NCI-H345 treated with DMSO at 0.1 percent for 48 hours (cell line): ENCODE measurements around the gene TEX11.
"Not testable (repeated sequence)": the region's sequence is repeated elsewhere in the genome, so short reads cannot be mapped to it uniquely, and the experiment has no call there.

Experiments
- DNase-seq: peaks from one replicate; lab custom pipeline; 2025; ENCODE audit not compliant: unreplicated experiment; lab: John Stamatoyannopoulos, UW

Gene TEX11

DNA sequence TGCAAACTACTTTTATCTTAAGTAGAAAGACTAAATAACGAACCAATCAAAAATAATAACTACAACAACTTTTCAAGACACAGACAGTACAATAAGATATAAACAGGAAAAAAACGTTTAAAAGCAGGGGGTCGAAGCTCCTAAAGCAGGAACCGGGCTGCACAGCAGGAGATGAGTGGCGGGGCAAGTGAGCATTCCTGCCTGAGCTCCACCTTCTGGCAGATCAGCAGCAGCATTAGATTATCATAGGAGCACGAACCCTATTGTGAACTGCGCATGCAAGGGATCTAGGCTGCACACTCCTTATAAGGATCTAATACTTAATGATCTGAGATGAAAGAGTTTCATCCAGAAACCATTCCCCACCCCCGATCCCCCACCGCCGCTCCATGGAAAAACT, 146.2 kb downstream of the TEX11 start:
- no peak for DNase-seq

DNA sequence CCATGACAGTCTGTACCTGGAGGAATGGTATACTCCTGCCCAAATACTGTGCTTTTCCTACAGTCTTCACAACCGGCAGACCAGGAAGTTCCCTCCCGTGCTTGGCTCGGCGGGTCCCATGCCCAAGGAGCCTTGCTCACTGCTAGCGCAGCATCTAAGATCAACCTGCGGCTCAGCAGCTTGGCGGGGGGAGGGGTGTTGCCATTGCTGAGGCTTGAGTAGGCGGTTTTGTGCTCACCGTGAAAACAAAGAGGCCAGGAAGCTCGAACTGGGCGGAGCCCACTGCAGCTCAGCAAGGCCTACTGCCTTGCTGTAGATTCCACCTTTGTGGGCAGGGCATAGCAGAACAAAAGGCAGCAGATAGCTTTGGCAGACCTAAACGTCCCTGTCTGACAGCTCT, 152.7 kb downstream of the TEX11 start:
- DNase-seq, result no peak

DNA sequence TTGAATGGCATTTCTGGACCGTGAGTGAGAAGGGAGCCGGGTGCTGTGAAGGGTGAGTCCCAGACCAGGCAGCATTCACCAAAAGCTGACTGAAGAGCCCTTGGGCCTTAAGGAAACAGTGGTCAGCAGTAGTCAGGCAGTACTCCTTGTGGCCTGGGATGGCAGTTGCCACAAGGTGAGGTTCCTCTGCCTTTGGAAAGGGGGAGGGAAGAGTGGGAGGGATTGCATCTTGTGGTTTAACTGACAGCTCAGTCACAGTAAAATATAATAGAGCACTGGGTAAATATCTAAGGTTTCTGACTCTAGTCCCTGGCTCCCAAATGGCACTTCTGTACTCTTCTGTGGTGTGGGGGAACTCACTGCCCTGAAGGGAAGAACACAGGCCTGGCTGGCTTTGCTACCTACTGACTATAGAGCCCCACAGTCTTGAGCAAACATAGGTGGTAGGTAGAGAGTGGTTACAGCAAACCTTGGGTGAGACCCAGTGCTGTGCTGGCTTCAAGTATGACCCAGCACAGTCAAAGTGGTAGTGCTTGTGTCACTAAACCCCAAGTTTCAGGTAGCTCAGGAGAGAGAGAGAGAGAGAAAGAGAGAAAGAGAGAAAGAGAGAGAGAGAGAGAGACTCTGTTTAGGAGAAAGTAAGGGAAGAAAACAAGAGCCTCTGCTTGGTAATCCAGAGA, 154.2 kb downstream of the TEX11 start:
- no peak for DNase-seq

DNA sequence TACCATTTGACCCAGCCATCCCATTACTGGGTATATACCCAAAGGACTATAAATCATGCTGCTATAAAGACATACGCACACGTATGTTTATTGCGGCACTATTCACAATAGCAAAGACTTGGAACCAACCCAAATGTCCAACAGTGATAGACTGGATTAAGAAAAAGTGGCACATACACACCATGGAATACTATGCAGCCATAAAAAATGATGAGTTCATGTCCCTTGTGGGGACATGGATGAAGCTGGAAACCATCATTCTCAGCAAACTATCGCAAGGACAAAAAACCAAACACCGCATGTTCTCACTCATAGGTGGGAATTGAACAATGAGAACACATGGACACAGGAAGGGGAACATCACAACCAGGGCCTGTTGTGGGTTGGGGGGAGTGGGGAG, 174.7 kb downstream of the TEX11 start:
- not testable (repeated sequence) for DNase-seq

DNA sequence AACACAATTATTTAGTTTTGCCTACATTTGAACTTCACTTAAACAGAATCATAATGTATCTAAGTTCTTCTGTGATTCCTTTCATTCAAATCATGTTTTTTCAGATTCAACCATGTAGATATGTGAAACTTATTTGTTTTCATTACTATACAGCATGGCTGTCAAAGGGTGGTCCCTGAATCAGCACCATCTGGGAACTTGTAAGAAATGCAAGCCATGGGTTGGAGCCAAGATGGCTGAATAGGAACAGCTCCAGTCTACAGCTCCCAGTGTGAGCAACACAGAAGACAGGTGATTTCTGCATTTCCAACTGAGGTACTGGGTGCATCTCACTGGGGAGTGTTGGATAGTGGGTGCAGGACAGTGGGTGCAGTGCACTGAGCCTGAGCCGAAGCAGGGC, 180.6 kb downstream of the TEX11 start:
- DNase-seq, result not testable (repeated sequence)

DNA sequence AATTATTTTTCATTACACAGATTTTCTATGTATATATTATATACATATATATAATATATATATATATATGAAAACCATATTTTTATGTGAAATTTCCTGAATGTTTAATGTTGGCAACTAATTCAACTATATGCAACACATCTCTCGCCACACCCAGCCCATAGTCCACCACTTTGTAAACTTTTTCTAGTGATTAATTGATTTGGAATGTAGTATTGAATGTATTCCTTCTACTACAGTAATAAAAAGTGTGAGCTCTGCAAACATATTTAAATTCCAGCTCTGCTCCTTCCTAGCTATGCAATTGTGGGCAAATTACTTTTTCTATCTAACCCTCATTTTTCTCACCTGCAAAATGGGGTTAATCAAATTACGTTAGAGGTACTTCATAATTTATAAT, 187.8 kb downstream of the TEX11 start:
- DNase-seq, result no peak

DNA sequence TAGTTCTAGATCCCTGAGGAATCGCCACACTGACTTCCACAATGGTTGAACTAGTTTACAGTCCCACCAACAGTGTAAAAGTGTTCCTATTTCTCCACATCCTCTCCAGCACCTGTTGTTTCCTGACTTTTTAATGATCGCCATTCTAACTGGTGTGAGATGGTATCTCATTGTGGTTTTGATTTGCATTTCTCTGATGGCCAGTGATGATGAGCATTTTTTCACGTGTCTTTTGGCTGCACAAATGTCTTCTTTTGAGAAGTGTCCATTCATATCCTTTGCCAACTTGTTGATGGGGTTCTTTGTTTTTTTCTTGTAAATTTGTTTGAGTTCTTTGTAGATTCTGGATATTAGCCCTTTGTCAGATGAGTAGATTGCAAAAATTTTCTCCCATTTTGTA, 197.2 kb downstream of the TEX11 start:
- DNase-seq, result not testable (repeated sequence)

DNA sequence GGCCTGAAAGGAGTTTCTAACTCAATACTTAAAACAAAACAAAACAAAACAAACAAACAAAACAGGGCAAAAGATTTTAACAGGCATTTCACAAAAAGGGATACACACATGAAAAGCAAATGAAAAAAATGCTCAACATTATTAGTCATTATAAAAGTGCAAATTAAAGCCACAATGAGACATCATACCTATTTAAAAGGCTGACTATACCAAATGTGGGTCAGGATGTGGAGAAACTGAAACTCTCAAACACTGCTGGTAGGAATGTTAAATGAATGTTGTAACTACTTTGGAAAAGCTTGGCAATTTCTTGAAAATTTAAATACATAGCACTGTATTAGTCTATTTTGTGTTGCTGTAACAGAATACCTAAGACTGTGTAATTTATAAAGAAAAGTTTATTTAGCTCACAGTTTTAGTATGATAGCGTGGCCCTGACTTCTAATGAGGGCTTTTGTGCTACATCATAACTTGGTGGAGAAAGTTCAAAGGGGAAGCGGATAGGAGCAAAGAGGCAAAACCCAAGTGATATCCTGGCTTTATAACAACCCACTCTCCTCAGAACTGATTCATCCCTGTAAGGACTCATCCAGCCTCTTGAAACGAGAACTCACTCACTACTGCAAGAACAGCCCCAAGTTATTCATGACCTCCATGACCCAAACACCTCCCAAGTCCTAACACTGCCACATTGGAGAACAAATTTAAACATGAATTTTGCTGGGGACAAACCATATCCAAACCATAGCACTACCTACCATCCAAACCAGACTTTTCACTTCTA, 214.0 kb downstream of the TEX11 start:
- no peak for DNase-seq

DNA sequence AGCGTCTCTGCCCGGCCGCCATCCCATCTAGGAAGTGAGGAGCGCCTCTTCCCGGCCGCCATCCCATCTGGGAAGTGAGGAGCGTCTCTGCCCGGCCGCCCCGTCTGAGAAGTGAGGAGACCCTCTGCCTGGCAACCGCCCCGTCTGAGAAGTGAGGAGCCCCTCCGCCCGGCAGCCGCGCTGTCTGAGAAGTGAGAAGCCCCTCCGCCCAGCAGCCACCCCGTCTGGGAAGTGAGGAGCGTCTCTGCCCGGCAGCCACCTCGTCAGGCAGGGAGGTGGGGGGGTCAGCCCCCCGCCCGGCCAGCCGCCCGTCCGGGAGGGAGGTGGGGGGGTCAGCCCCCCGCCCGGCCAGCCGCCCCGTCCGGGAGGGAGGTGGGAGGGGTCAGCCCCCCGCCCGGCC, 229.1 kb downstream of the TEX11 start:
- DNase-seq, result not testable (repeated sequence)

DNA sequence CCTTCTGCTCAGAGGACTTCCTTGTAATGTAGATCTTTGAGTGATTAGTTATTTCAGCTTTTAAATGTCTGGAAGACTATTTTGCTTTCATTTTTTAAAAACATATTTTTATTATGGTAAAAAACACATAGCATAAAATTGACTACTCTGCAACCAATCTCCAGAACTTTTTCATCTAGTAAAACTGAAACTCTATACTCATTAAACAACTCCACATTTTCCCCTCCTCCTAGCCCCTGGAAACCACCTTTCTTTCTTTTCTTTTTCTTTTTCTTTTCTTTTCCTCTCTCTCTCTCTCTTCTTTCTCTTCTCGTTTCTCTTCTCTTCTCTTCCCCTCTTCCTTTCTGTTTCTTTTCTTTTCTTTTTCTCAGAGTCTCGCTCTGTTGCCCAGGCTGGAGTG, 233.2 kb downstream of the TEX11 start:
- no peak for DNase-seq

DNA sequence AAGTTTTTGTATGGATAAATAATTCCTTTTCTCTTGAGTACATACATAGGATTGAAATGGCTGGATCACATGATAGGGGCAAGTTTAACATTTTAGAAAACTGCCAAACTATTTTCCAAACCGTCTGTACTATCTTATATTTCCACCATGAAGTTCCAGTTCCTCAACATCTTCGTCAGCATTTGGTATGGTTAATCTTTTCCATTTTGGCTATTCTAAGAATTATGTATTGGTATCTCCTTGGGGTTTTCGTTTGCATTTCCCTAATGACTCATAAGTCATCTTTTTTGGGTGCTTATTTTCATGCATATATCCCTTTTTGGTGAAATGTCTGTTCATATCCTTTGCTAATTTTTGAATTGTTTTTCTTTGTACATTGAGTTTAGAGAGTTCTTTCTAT, 236.2 kb downstream of the TEX11 start:
- DNase-seq, result no peak

DNA sequence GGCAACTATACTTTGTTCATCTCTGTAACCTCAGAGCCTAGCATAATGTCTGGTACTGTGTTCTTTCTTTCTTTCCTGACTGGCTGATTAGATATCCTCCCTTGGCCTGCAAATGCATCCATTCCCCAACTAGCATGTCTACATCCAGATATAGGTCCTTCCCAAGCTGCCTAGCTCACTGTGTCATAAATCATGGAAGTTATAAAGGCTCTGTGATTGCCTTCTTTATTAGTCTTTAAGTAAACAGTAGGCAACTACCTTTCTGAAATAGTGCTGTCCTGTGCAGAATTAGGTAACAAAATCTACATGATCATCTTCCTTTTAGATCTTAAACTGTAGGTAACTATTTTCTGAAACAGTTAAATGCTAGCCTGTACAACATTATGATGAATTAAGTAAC, 239.4 kb downstream of the TEX11 start:
- no peak for DNase-seq

DNA sequence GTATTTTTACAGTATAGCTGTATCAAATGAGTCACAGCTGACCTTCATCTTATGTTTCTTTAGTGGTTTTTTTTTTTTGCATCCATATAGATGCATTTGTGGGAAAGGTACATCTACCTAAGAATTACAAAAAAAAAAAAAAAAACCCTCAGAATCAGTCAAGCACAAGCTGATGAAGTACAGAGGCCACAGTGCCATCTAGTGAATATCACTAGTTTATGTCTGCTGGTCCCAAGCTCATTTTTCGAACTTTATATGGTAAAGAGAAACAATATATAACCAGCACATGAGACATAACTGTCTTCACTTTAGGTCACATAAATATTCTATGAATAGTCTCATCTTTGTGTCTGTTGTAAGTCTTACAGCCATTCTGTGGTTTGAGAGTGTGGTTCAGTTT, 243.8 kb downstream of the TEX11 start:
- no peak for DNase-seq

DNA sequence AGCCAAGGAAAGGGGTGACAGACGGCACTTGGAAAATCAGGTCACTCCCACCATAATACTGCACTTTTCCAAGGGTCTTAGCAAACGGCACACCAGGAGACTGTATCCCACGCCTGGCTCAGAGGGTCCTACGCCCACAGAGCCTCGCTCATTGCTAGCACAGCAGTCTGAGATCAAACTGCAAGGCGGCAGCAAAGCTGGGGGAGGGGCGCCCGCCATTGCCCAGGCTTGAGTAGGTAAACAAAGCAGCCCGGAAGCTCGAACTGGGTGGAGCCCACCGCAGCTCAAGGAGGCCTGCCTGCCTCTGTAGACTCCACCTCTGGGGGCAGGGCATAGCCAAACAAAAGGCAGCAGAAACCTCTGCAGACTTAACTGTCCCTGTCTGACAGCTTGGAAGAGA, 247.4 kb downstream of the TEX11 start:
- not testable (repeated sequence) for DNase-seq

DNA sequence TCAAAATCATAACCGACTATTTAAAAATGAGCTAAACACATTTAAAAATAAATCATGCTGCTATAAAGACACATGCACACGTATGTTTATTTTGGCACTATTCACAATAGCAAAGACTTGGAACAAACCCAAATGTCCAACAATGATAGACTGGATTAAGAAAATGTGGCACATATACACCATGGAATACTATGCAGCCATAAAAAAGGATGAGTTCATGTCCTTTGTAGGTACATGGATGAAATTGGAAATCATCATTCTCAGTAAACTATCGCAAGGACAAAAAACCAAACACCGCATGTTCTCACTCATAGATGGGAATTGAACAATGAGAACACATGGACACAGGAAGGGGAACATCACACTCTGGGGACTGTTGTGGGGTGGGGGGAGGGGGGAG, 251.0 kb downstream of the TEX11 start:
- not testable (repeated sequence) for DNase-seq

DNA sequence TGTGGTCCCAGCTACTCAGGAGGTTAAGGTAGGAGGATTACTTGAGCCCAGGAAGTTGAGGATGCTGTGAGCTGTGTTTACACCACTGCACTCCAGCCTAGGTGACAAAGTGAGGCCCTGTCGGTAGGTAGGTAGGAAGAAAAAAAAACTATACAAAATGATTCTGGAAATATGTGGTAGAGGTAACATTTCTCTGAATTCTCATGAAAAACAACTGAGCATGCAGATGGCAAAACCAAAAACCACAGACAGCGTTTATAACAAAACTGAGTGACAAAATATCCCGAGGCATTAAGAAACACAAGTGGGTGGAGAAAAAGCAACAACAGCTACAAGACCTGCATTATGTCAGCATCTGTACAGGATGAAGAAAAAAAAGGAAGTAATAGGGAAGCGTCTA, 252.2 kb downstream of the TEX11 start:
- no peak for DNase-seq

DNA sequence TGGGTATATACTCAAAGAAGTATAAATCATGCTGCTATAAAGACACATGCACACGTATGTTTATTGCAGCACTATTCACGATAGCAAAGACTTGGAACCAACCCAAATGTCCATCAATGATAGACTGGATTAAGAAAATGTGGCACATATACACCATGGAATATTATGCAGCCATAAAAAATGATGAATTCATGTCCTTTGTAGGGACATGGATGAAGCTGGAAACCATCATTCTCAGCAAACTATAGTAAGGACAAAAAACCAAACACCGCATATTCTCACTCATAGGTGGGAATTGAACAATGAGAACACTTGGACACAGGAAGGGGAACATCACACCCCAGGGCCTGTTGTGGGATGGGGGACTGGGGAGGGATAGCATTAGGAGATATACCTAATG, 260.6 kb downstream of the TEX11 start:
- DNase-seq, result not testable (repeated sequence)

DNA sequence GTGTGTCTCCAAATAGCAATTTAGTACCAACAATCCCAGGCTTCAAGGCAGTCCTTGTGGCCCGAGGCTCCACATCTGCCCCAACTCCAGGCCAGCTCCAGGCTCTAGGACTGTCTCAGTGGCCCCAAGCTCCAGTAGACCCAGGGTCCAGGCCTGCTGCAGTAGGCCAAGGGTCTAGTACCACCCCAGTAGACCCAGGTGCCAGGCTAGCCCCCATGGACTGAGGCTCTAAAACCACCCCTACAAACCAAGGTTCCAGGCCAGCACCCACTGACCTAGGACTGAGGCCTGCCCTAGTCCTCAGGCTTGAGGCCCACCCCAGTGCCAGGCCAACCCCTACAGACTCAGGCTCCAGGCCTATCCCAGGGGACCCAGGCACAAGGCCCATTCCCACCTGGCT, 272.3 kb downstream of the TEX11 start:
- DNase-seq, result no peak

DNA sequence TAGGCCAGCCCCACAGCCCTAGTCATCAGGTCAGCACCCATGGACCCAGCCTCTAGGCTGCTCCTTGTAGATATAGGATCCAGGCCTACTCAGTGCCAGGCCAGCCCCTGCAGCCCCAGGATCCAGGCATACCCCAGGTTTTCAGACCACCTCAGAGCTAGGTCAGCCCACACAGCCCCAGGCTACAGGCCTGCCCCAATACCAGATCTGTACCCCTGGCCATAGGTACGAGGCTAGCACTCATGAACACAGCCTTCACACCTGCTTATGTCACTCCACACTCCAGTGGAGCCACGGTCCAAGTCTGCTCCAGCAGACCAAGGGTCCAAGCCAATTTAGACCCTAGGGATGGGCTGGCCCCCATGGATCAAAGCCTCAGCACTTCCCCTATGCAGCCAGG, 272.8 kb downstream of the TEX11 start:
- no peak for DNase-seq

DNA sequence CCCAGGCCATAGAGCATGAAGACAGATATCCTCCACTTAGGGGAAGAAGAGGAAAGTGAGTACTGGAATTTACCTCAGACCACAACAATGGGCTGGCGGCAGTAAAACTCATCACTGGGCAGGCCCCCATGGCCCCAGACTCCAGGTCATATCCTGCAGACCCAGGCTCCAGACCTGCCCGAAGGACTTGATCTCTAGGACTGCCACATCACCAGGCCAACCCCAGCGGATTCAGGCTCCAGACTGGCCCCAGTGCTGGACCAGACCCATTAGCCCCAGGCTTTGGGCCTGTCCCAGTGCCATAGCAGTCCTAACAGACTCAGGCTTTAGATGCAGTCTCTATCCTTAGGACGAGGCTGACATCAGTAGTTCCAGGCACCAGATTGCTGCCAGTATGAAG, 273.3 kb downstream of the TEX11 start:
- DNase-seq, result no peak

DNA sequence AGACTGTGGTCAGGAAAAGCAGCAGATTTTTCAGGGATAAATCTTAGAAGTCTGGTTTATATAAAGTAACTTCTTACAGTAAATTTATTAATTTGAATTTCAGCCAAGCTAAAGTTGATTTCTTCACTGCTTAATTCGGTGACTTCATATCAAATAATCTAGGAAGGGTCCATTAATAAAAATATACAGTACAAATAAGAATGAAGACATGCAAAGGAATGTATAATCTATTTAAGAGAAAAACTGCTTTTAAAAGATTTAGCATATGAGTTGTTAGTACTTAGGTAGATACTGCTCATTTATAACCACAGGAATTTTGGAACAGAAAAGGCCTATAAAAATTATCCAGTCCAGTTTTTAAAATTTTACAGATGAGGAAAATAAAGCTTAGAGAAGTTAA, 286.8 kb downstream of the TEX11 start:
- DNase-seq, result no peak

DNA sequence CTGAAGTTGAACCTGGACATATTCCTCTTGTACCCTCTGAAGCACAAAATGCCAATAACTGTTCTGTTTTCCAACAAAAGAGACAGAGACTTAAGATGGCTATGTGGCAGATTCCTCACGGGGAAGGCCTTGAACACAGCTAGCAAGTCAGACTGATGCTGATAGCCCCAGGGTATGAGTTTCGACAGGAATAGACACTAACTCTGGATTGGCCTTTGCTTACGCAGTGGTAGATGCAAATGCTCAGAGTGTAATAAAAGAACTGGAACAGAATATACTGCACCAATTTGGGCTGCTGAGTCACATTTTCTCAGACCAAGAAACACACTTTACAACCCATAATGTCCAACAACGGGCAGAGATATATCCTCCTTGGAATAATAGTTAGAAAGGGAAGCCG, 290.0 kb downstream of the TEX11 start:
- DNase-seq, result no peak

DNA sequence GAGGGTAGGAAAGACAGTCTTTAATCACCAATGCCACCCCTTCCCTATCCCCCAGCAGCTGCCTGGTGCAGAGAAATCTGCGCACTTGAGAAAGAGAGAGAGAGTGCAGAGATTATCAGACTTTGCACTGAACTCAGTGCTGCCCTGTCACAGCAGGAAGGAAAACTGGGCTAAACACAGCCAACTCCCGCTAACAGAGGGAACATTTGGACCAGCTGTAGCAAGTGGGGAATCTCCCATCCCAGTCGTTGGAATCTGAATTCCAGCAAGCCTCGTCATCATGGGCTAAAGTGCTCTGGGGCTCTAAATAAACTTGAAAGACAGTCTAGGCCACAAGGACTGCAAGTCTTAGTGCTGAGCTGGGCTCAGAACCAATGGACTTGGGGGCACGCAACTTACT, 295.2 kb downstream of the TEX11 start:
- DNase-seq, result no peak
